ENCODE data around the gene HEG1.
"Not testable (repeated sequence)": the region's sequence is repeated elsewhere in the genome, so short reads cannot be mapped to it uniquely, and the experiment has no call there.

HEG1 gene, protein sequence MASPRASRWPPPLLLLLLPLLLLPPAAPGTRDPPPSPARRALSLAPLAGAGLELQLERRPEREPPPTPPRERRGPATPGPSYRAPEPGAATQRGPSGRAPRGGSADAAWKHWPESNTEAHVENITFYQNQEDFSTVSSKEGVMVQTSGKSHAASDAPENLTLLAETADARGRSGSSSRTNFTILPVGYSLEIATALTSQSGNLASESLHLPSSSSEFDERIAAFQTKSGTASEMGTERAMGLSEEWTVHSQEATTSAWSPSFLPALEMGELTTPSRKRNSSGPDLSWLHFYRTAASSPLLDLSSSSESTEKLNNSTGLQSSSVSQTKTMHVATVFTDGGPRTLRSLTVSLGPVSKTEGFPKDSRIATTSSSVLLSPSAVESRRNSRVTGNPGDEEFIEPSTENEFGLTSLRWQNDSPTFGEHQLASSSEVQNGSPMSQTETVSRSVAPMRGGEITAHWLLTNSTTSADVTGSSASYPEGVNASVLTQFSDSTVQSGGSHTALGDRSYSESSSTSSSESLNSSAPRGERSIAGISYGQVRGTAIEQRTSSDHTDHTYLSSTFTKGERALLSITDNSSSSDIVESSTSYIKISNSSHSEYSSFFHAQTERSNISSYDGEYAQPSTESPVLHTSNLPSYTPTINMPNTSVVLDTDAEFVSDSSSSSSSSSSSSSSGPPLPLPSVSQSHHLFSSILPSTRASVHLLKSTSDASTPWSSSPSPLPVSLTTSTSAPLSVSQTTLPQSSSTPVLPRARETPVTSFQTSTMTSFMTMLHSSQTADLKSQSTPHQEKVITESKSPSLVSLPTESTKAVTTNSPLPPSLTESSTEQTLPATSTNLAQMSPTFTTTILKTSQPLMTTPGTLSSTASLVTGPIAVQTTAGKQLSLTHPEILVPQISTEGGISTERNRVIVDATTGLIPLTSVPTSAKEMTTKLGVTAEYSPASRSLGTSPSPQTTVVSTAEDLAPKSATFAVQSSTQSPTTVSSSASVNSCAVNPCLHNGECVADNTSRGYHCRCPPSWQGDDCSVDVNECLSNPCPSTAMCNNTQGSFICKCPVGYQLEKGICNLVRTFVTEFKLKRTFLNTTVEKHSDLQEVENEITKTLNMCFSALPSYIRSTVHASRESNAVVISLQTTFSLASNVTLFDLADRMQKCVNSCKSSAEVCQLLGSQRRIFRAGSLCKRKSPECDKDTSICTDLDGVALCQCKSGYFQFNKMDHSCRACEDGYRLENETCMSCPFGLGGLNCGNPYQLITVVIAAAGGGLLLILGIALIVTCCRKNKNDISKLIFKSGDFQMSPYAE (N-terminal part only)

DNA sequence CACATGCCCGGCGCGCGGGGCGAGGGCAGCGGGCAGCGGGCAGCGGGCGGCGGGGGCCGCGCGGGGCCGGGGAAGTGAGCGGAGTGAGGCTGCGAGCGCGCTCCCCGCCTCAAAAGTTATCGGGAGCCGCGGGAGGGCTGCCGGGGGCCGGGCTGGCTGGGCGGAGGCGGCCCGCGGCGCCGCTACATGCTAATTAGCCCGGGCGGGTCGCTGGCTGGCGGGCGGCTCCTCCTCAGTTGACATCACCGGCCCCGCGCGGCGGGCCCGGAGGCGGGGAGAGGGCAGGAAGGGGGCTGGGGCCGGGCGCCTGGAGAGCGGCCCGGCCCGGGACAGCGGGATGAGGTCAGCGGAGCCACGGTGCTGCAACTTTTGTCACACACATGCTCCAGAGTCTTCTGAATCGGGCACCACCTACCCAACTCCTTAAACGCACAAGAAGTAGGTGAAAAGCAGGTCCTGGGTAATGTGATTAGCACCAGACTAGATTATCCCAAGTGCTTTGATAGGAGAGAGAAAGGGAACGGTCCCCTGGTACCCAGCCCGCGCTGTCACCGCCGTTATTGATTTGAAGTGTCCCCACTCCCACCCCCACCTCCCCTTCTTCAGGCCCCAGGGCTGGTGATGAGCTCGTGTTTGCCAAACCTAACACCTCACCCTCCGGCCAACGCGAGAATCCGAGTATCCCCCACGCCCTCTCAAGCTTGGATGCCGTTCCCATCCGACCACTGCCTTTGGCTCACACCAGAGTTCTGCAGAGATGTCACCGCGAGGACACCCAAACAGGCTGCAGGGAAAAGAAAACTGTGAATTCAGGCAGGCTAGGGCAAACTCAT is at the start of gene HEG1:
Gene HEG1, minus strand, starts transcription at position 85 of the 833 bp plus-strand sequence. CDS start 107 bp downstream, outside the sequence.
- in situ Hi-C loops (cut with MboI; ENCODE audit: low sequenced_read_pairs) = no loop called here

- in situ Hi-C loops (cut with MboI; ENCODE audit: low sequenced_read_pairs) = no loop called here
These were observed 49.3 kb upstream of the HEG1 start for GRCh38 chr3:125105116-125105515.

- in situ Hi-C loops (cut with MboI; ENCODE audit: low sequenced_read_pairs) = no loop called here
These were observed 48.8 kb upstream of the HEG1 start for GRCh38 chr3:125104639-125105038.

- in situ Hi-C loops (cut with MboI; ENCODE audit: low sequenced_read_pairs) = no loop called here
These were observed 47.6 kb upstream of the HEG1 start for GRCh38 chr3:125103406-125103805.

- in situ Hi-C loops (cut with MboI; ENCODE audit: low sequenced_read_pairs) = no loop called here
These were observed 46.7 kb upstream of the HEG1 start for GRCh38 chr3:125102470-125102869.

- in situ Hi-C loops (cut with MboI; ENCODE audit: low sequenced_read_pairs) = no loop called here
These were observed 43.0 kb upstream of the HEG1 start for GRCh38 chr3:125098611-125099291.

DNA sequence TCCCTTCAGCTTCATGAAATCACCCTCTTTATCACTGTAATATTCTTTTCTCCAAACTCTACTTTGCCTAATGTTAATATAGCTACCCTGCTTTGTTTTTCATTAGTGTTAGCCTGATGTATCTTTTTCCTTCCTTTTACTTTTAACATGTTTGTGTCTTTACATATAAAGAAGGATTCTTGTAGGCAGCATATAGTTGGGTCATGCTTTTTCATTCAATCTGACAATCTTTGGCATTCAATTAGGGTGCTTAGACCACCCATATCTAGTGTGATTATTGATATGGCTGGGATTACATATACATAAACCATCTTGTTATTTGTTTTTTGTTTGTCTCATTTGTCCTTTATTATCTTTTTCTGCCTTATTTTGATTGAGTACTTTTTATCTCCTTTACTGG is 34.9 kb upstream of the HEG1 start:
- in situ Hi-C loops (cut with MboI; ENCODE audit: low sequenced_read_pairs) = no loop called here

- in situ Hi-C loops (cut with MboI; ENCODE audit: low sequenced_read_pairs) = no loop called here
These were observed 32.1 kb upstream of the HEG1 start for GRCh38 chr3:125087768-125088391.

DNA sequence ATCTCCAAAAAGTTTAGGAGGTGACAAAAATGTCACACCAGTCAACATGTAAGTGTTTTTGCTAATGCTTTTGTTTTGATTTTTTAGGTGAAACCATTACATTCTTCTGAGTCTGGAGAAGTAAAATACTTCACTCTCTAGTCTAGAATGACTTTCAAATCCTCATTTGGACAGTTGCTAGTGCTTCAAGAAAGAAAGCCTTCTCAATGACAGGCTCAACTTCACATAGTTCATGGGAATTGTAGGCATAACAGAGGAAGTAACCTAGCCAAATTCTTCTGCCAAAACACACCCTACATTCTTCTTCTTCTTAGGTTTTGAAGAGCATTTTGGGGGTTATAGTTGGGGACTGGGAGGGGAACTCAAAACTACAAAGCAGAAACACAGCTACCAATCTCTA is 29.4 kb upstream of the HEG1 start:
- in situ Hi-C loops (cut with MboI; ENCODE audit: low sequenced_read_pairs) = no loop called here

DNA sequence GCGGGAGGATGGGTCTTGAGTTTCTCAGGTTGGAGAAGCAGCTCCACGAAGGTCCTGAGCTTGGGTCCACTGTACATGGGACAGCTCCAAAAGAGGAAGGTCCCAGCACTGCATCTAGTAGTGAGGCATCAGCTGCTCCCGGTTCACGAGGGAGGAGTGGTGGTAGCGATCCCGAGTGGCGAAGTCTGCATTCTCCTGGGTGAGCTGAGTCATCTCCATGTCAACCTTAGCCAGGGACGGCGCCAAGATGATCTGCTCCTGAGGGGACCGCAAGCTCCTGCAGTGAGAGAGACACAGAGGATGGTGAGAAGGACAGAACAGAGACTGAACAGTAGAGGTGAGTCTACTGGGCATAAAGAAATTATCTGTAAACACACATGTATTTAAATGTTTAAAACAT is 28.0 kb upstream of the HEG1 start:
- in situ Hi-C loops (cut with MboI; ENCODE audit: low sequenced_read_pairs) = no loop called here

DNA sequence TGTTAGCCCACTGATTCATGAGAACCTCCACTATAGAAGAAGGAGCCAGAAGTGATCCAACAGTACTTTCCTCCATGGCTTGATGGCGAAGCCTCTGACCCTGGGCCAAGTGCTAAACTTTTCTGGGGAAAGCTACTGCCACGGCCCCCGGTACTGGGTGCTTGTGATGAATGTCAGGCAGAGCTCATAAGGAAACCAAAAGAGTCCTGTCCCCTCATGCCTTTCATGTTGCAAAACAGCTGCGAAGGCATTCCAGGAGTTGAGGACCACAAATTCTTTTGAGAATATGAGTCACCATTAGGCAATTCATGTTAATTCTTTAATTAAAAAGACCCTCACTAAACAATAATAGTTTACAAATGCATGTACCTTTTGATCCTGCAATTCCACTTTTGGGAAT is 26.5 kb upstream of the HEG1 start:
- in situ Hi-C loops (cut with MboI; ENCODE audit: low sequenced_read_pairs) = not testable (repeated sequence)

GRCh38 chr3:125080077-125080476 is 24.3 kb upstream of the HEG1 start:
- in situ Hi-C loops (cut with MboI; ENCODE audit: low sequenced_read_pairs) = no loop called here

DNA sequence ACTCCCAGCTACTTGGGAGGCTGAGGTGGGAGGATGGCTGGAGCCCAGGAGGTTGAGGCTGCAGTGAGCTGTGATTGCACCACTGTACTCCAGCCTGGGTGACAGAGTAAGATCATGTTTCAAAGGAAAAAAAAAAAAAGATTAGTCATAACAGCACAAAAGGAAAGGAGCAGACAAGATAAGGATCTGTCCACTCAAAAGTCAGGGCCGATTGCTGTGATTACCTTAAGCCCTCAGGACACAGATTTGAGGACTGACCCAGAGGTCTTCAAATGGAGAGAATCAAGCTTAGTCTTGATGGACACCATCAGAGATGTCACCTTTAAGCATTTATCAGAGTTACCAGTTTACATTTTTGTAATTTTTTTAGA is 23.9 kb upstream of the HEG1 start:
- in situ Hi-C loops (cut with MboI; ENCODE audit: low sequenced_read_pairs) = no loop called here

DNA sequence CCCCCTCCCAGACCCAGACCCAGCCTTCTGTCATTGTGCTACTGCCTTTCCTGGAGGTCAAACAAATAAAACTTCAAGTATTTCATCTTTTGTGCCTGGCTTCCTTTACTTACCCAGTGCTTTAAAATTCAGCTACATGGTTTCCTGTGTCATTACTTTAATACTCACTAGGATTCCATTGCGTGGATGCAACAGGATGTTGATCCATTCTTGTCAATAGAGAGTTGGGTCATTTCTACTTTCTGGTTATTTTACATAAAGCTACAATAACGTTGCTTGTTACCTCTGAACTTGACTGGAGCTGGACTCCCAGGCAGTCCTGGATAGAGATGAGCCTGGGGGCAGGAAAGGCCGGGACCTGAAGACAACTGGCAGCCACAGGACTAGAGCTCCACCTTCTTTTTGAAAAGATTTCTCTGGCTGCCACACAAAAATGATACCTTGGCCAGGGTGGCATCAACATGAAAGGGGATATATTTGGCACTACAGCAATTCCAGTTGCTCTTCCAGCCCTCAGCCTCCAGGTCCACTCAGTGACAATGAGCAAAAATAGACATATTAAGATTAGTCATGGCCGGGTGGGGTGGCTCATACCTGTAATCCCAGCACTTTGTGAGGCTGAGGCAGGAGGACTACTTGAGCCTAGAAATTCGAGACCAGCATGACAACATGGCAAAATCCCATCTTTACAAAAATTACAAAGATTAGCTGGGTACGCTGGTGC is 23.3 kb upstream of the HEG1 start:
- in situ Hi-C loops (cut with MboI; ENCODE audit: low sequenced_read_pairs) = no loop called here

DNA sequence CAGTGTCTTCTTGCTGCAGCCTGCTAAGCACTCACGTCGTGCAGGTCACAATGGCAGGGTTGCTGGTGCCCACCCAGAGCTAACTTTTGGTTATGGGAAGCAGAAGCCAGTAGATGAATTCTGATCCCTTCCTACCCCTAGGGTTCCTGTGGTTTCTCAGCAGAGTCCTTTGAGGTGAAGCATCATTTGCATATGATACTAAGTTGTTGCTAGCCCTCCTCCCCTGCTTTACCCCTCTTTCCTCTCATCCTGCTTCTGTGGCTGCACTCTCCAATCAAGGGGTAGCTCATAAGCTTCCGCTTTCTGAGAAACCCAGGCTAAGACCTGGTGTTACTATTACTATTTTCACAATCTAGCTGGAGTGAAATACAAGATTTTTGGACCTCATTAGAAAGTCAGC is 22.1 kb upstream of the HEG1 start:
- in situ Hi-C loops (cut with MboI; ENCODE audit: low sequenced_read_pairs) = no loop called here

DNA sequence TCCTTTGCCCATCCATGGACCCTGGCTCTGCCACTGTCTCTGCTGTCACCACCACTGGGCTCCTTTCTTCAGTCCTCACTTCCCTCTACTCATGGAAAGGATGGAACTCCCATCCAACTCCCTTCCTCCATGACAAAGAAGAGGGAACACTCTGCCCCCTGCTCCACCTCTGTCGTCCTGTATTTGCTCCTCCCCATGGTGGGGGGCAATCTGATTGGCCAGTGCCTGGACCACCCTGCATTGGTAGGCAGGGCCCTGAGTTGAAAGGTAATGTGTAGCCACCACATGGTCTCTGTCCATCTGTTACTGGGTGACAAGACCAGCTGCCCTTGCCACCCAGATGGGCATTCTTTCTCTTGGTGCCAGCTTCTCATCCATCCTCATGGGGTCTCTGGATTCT is 20.7 kb upstream of the HEG1 start:
- in situ Hi-C loops (cut with MboI; ENCODE audit: low sequenced_read_pairs) = no loop called here

- in situ Hi-C loops (cut with MboI; ENCODE audit: low sequenced_read_pairs) = no loop called here
These were observed 19.9 kb upstream of the HEG1 start for GRCh38 chr3:125075738-125076137.

DNA sequence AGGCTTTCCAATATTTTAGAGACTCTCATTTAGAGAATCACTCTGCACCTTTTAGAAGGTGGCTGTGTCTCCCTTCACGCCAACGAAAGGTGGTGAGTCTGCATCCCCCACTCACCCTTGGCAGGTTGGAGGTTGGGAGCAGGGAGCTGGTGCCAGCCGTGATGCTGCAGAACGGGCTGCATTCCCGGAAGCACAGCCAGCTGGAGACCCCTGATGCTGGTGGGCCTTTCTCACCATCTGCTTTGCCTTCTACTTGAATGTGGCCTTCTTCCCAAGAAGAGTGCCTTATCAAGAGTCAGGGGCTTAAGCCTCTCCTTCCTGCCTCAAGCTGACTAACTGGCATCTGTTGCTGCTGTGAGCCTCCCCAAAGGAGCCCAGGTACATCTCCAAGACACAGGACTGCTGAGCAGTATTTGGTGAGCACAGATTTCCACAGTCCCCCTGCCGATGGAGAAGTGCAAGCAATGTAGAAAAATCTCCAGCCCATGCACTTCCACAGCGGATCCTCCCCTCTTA is 17.7 kb upstream of the HEG1 start:
- in situ Hi-C loops (cut with MboI; ENCODE audit: low sequenced_read_pairs) = no loop called here
